Vagina (tissue), 2 donors: Measurements from ENCODE around the gene LAIR1. TPM values are rescaled to one million over a fixed set of nuclear protein-coding genes. Genes with fewer than 3 reads are reported as not detected.

ENCODE experiments used
- DNase-seq, 2 donors: peaks; one replicate each; pipeline ENCODE4 v3.0.0-alpha.2; 2017; ENCODE audit errors: extremely low spot score in 2 of 2
- H3K27ac ChIP-seq: fragments of 200-600 bp; sonication (generic); one replicate; pipeline ENCODE4 v1.5.1; 2019
- H3K27me3 ChIP-seq: fragments of 200-600 bp; sonication (generic); one replicate; pipeline ENCODE4 v1.5.1; 2019
- H3K36me3 ChIP-seq, 2 donors: fragments of 200-600 bp; sonication (generic); one replicate each; pipeline ENCODE4 v1.5.1; 2017 to 2019
- H3K4me1 ChIP-seq: fragments of 200-600 bp; sonication (generic); one replicate; pipeline ENCODE4 v1.5.1; 2019
- H3K4me3 ChIP-seq, 2 donors: fragments of 200-600 bp; sonication (generic); 1 replicate in 1 of 2; 2 replicates in 1 of 2; pipeline ENCODE4 v1.5.1; 2016 to 2019
- H3K9me3 ChIP-seq: fragments of 200-600 bp; sonication (generic); one replicate; pipeline ENCODE4 v1.5.1; 2019
- CTCF ChIP-seq, 3 experiments: fragments of 450-650 bp in 2 of 3; fragments of 200-600 bp in 1 of 3; sonication (generic) in 1 of 3; IDR thresholded peaks; one replicate each; pipeline ENCODE4 v1.5.1; 2017 to 2019; ENCODE audit warnings: antibody characterized with exemption in 3 of 3, mild to moderate bottlenecking in 2 of 3, moderate library complexity in 2 of 3
- POLR2A ChIP-seq, 2 donors: fragments of 450-650 bp; IDR thresholded peaks; one replicate each; pipeline ENCODE4 v1.6.1; 2017; ENCODE audit warnings: antibody characterized with exemption in 2 of 2, mild to moderate bottlenecking in 2 of 2, moderate library complexity in 2 of 2
- POLR2AphosphoS5 ChIP-seq, 2 donors: sonication (generic); formaldehyde crosslinking; IDR thresholded peaks; one replicate each; pipeline ENCODE4 v1.9.0; 2017; ENCODE audit warnings: antibody characterized with exemption in 2 of 2, mild to moderate bottlenecking in 2 of 2, low read depth in 1 of 2; ENCODE audit not compliant: insufficient read depth in 1 of 2
- intact Hi-C: fragments of 100-400 bp; cut with DNase I; formaldehyde crosslinking; loops from one replicate; pipeline ENCODE4 v1.15.1; 2023
- total RNA-seq: library from RNA; depleted of rRNA; stranded (reverse); fragments of >200 nt; gene quantifications from one replicate; pipeline ENCODE4 v1.2.3, GENCODE V29; 2016

The LAIR1 gene
- total RNA-seq, 1 donor from 2014 or later = 8.8 TPM

- H3K27ac ChIP-seq = no peak overlapping the region
- H3K4me1 ChIP-seq = no peaks in the 10 kb centered on the region
- intact Hi-C loops = no loop called here
- no peaks in the 10 kb centered on the region for H3K36me3 ChIP-seq
- H3K27me3 ChIP-seq = no peaks in the 10 kb centered on the region
- no peak for DNase-seq
- no peaks in the 10 kb centered on the region for H3K9me3 ChIP-seq
- TF ChIP-seq POLR2AphosphoS5 (IDR thresholded peaks at IDR 0.05; ENCODE audit: insufficient read depth in 1 of 2, low read depth in 1 of 2) = no peak
- no peak for TF ChIP-seq CTCF (IDR thresholded peaks at IDR 0.05)
- TF ChIP-seq POLR2A (IDR thresholded peaks at IDR 0.05) = no peak
- no peak overlapping the region for H3K4me3 ChIP-seq
Measured at GRCh38 chr19:54319049-54319448, 45.7 kb downstream of the LAIR1 start.

DNA sequence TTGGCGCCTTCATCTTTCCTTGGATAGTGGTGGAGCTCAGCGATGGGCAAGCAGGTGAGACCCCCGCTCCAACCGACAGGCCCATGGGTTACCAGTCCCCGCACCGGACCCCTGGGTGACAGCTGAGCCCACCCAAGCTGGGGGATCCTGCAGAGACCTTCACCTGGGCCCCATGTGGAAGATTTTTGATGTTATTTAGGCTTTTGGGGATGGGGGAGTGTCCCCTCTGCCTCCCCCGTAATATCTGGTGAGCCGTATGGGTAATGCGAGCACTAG is 46.8 kb downstream of the LAIR1 start:
- Histone ChIP-seq H3K36me3 (no peaks in the 10 kb centered on the region), H3K4me1 (no peaks in the 10 kb centered on the region), H3K4me3 (no peak overlapping the region), H3K9me3 (no peaks in the 10 kb centered on the region), H3K27me3 (no peaks in the 10 kb centered on the region), H3K27ac (no peak overlapping the region)
- intact Hi-C loops = no loop called here
- DNase-seq = no peak
- TF ChIP-seq POLR2AphosphoS5 (IDR thresholded peaks at IDR 0.05; ENCODE audit: insufficient read depth in 1 of 2, low read depth in 1 of 2) (no peak), CTCF (IDR thresholded peaks at IDR 0.05) (no peak), POLR2A (IDR thresholded peaks at IDR 0.05) (no peak)

GRCh38 chr19:54317108-54317964 is 47.4 kb downstream of the LAIR1 start:
- Histone ChIP-seq H3K4me1 (no peaks in the 10 kb centered on the region), H3K27me3 (no peaks in the 10 kb centered on the region), H3K36me3 (no peaks in the 10 kb centered on the region), H3K4me3 (no peak overlapping the region), H3K9me3 (no peaks in the 10 kb centered on the region), H3K27ac (no peak overlapping the region)
- intact Hi-C loops = no loop called here
- TF ChIP-seq POLR2AphosphoS5 (IDR thresholded peaks at IDR 0.05; ENCODE audit: insufficient read depth in 1 of 2, low read depth in 1 of 2) (no peak), CTCF (IDR thresholded peaks at IDR 0.05) (no peak), POLR2A (IDR thresholded peaks at IDR 0.05) (no peak)
- DNase-seq = no peak

DNA sequence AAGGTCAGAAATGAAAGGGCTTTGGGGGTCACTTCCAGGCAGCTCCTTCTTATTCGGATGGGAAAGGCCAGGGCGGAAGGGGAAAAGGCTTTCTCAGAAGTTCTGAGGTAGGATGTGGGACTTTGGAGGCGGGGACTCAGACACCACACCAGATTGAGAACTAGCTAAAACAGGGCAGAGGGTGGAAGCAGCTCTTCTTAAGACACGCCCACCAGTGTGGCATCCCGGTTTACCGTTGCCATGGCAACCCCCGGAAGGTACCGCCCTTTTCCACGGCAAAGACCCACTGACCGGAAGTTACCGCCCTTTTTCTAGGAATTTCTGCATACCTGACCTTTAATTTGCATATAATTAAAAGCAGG is 48.0 kb downstream of the LAIR1 start:
- intact Hi-C loops = no loop called here
- Histone ChIP-seq H3K4me3 (no peak overlapping the region), H3K4me1 (no peaks in the 10 kb centered on the region), H3K36me3 (no peaks in the 10 kb centered on the region), H3K27ac (no peak overlapping the region), H3K9me3 (no peaks in the 10 kb centered on the region), H3K27me3 (no peaks in the 10 kb centered on the region)
- TF ChIP-seq POLR2AphosphoS5 (IDR thresholded peaks at IDR 0.05; ENCODE audit: insufficient read depth in 1 of 2, low read depth in 1 of 2) (no peak), POLR2A (IDR thresholded peaks at IDR 0.05) (no peak), CTCF (IDR thresholded peaks at IDR 0.05) (no peak)
- DNase-seq = no peak

- DNase-seq = no peak
- Histone ChIP-seq H3K9me3 (no peaks in the 10 kb centered on the region), H3K4me3 (no peak overlapping the region), H3K36me3 (no peaks in the 10 kb centered on the region), H3K27ac (no peak overlapping the region), H3K4me1 (no peaks in the 10 kb centered on the region), H3K27me3 (no peaks in the 10 kb centered on the region)
- TF ChIP-seq POLR2AphosphoS5 (IDR thresholded peaks at IDR 0.05; ENCODE audit: insufficient read depth in 1 of 2, low read depth in 1 of 2) = no peak
- no peak for TF ChIP-seq CTCF (IDR thresholded peaks at IDR 0.05)
- intact Hi-C loops = no loop called here
Measured at GRCh38 chr19:54315956-54316355, 48.8 kb downstream of the LAIR1 start.
